HG02981 (cell line): ENCODE measurements around the gene ALDH7A1.
"Not testable (repeated sequence)": the region's sequence is repeated elsewhere in the genome, so short reads cannot be mapped to it uniquely, and the experiment has no call there.

Source experiments
- ATAC-seq: cut with Tn5 transposase; IDR thresholded peaks from one replicate; pipeline ENCODE4 v1.9.1; 2021; ENCODE audit warnings: mild to moderate bottlenecking, moderate library complexity; ENCODE audit not compliant: unreplicated experiment

Gene ALDH7A1

DNA sequence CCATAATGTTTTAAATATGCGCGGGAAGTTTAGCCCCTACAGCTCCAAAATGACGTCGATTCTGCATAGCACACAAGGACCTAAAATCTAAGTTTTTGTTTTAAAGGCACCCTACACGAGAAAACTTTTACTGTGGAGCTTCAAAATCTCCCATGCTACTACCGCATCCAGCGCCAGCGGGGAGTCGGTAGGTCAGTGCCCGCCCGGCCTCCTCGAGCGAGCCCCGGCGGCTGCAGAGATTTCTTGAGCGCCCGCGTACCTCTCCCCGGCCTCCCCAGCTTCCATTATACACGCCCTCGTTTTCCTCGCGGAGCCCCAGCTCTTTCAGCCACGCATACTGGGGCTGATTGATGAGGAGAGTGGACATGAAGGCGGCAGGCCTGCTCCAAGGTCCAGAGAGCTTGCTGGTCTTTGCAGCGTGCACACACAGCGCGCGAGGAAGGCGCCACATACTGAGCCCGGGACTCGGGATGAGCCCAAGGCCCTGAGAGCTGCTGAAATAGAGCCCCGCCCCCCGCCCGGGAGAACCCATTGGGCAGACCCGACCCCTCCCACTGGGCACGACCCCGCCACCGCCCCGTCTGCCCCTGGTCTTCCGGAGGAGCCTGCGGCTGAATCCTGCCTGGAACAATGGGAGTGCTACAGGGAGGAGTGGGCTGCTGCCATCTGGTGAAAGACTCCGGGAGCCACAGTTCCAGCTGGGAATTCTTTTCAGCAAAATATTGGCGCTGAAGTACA, at the start of gene ALDH7A1:
Gene ALDH7A1 (minus strand): TSS at position 472 of the 738 bp plus-strand sequence. CDS start 21 bp downstream, at position 451.
- peak; percentile 82 for ATAC-seq

DNA sequence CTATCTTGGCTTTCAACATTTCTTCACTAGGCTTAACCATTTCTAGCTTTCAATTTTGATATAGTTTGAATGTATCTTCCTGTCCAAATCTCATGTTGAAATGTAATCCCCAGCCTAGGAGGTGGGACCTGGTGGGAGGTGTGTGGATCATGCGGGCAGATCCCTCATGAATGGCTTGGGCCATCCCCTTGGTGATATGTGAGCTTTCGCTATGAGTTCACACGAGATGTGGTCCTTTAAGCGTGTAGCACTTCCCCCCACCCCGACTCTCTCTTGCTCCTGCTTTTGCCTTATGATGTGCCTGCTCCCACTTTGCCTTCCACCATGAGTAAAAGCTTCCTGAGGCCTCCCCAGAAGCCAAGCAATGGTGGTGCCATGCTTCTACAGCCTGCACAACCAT, 46.4 kb upstream of the ALDH7A1 start:
- no peak for ATAC-seq

DNA sequence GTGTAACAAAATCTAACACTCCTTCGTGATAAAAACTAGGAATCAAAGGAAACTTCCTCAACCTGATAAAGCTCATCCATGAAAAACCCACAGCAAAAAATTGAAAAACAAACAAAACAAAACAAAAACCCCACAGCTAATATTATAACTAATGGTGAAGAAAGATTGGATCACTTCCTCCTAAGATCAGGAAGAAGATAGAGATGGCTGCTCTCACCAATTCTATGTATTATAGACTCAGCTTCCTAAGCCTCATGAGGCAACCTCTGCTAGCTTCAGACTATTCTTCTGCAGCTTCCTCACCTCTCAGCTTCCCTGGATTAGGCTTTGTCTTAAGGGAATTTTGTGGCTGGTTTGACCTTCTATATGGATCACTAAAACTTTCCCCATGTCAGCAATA, 45.8 kb upstream of the ALDH7A1 start:
- no peak for ATAC-seq

DNA sequence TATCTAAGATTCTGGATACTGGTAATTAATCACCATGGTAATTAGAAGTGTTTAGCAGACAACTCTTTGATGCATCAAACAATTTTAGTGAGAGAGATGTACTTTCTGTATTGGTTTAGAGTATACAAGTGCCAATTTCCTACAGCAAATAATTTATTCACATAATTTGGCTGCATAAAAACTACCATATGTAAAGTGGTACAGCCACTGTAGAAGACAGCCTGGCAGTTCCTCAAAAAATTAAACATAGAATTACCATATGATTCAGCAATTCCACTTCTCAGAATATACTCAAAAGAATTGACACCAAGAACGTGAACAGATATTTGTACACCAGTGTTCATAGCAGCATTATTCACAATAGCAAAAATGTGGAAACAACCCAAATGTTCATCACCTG, 41.9 kb upstream of the ALDH7A1 start:
- ATAC-seq = no peak

DNA sequence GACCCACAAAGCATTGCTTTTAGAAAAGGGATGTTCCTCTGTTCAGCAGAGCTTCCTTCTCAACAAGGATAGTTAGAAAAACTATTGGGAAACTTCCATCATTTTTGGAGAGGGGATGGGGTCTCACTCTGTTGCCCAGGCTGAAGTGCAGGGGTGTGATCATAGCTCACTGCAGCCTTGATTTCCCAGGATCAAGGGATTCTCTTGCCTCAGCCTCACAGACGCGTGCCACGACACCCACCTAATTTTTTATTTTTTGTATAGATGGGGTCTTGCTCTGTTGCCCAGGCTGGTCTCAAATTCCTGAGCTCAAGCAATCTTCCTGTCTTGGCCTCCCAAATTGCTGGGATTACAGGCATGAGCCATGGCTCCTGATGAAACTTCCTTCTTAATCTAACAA, 40.6 kb upstream of the ALDH7A1 start:
- ATAC-seq = no peak

DNA sequence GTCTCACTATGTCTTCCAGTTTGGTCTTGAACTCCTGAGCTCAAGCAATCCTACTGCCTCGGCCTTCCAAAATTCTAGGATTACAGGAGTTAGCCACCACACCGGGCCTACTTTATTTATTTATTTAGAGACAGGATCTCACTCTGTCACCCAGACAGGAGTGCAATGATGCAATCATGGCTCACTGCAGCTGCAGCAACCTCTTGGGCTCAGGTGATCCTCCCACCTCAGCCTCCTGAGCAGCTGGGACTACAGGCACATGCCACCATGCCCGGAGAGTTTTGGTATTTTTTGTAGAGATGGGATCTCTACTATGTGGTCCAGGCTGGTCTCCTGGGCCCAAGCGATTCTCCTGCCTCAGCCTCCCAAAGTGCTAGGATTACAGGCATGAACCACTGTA, 38.5 kb upstream of the ALDH7A1 start:
- ATAC-seq = no peak

DNA sequence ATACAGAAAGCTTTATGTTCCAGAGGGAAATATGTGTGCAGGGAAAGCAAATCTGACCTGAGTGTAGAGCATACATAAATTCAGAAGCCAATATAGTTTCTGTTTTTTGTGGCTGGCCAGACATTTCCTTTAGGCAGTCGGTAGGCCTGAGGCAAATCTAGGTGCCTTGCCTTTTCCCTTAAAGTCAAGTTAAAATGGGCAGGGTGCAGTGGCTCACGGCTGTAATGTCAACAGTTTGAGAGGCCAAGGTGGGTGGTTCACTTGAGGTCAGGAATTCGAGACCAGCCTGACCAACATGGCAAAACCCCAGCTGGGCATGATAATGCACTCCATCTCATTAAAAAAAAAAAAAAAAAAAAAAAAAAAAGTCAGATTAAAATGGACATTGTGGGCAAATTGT, 36.9 kb upstream of the ALDH7A1 start:
- no peak for ATAC-seq

DNA sequence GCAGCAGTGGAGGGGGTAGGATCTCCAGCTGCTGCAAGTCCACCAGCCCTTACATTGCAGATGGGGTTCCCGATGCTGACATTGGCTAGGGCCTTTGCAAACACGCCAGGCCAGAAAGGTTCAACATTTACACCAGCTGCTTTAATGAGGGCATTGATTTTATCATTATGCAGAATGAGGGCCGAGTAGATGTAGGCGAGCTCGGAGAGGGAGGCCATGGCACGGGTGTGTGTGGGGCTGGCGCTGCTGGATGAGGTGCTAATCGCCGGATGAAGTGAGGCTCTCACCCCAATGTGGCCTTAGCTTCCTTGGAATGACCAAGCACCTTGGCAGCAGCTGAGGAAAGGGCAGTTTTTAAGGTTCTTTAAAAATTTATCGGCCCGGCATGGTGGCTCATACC, 33.1 kb upstream of the ALDH7A1 start:
- ATAC-seq = no peak

DNA sequence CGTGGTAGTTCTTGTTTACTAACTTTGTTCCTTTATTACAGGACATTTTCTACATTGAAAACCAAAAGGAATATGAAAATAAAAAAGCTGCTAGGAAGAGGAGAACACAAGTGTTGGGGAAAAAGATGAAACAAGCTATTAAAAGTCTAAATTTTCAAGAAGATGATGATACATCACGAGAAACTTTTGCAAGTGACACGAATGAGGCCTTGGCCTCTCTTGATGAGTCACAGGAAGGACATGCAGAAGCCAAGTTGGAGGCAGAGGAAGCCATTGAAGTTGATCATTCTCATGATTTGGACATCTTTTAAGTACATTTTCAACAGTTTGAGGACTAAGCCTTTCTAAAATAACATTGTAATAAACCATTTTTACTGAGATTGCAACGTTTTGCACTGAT, 29.5 kb upstream of the ALDH7A1 start:
- no peak for ATAC-seq

DNA sequence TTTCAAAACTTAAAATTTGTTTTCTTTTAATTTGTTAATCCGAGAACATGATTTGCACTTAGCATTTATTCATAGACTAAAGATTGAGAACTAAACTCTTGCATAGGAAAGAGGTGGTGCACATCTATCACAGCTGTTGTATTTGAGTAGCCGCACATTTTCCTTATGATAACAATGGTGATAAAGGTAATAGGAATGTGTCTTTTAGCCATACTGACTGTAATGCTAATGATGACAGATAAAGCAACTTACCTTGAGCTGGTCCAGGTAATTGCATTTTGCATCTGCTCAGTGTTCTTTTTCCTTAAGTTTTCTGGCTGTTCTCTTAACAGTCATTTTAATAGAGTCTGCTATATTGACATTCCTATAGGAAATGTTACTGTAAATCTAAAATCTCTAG, 24.8 kb upstream of the ALDH7A1 start:
- no peak for ATAC-seq

DNA sequence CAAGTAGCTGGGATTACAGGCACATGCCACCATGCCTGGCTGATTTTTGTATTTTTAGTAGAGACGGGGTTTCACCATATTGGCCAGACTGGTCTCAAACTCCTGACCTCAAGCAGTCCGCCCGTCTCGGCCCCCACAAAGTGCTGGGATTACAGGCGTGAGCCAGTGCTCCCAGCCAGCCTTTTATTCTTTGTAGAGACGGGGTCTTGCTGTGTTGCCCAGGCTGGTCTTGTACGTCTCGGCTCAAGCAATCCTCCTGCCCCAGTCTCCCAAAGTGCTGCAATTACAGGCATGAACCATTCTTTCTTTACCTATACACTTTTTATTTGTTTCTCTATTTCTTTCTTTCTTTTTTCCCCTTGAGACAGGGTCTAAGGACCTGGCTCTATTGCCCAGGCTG, 22.6 kb upstream of the ALDH7A1 start:
- not testable (repeated sequence) for ATAC-seq

DNA sequence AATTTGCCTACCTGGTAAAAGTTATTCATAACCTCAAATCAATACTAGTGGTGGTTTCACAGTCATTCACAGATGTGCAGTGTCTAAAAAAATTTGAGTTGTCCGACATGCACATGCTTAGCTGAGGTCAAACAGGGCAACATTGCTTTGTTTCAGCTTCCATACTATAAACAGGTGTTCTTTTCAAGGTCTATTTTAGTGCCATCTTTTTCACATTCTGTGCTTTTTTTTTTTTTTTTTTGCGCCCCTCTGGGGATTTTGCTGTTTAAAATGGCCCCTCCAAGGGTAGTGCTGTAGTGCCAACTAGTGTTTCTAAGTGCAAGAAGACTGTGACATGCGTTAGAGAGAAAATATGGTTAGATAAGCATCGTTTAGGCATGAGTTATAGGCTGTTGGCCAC, 20.3 kb upstream of the ALDH7A1 start:
- peak; percentile 94 for ATAC-seq

DNA sequence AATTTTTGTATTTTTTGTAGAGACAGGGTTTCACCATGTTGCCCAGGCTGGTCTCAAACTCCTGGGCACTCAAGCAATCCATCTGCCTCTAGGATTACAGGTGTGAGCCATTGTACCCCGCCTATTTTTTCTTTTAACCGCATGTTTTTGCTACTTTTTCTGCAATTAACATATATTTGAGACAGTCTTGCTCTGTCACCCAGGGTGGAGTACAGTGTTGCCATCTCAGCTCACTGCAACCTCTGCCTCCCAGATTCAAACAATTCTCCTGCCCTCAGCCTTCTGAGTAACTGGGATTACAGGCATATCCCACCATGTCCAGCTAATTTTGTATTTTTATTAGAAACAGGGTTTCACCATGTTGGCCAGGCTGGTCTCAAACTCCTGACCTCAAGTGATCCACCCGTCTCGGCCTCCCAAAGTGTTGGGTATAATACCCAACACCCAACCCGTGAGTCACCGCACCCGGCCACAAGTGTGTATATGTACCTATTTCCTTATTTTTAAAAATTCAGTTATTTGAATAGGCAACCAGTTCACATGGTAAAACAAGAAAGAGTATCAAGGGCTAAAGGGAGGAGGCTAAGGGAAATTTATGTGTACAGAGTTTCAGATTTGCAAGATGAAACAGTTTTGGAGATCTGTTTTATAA, 19.0 kb upstream of the ALDH7A1 start:
- no peak for ATAC-seq

DNA sequence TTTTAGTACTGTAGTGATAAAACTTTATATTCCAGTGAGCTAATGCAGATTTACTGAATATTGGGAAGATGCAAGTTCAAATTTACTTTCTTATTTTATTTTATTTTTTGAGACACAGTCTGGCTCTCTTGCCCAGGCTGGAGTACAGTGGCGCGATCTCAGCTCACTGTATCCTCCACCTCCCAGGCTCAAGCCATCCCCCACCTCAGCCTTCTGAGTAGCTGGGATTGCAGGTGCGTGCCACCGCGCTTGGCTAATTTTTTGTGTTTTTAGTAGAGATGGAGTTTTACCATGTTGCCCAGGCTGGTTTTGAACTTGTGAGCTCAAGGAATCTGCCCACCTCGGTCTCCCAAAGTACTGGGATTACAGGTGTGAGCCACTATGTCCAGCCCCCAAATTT, 15.6 kb upstream of the ALDH7A1 start:
- no peak for ATAC-seq

DNA sequence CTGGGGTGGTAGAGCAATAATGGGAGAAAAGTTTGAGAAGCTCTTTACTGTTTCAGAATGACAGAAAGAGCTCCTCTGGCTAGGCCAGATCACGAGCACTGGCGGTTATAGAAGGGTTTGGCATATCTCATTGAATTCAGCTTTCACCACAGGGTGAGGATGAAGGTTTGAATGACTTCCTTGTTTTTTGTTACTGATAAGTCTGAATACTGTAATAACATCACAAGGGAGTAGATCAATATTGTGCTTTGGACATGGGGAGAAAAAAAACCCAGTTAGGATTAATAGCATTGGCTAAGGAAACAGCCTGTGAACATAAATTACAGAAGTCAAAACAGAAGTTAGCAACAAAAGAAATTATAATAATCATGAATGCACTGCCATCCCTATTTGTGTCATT, 15.1 kb upstream of the ALDH7A1 start:
- ATAC-seq = no peak

DNA sequence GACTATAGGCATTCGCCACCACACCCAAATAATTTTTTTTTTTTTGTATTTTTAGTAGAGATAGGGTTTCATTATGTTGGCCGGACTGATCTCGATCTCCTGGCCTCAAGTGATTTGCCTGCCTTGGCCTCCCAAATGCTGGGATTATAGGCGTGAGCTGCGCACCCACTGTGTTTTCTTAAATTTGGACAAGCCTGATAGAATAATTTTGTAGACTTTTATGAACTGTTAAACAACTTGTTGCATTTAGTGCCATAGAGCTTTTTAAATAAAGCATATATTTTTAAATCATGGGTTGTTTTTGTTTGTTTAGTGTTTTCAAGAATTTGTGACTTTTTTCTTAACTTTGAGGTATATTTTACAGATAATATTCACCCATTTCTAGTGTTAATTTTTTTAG, 10.5 kb upstream of the ALDH7A1 start:
- ATAC-seq = no peak

DNA sequence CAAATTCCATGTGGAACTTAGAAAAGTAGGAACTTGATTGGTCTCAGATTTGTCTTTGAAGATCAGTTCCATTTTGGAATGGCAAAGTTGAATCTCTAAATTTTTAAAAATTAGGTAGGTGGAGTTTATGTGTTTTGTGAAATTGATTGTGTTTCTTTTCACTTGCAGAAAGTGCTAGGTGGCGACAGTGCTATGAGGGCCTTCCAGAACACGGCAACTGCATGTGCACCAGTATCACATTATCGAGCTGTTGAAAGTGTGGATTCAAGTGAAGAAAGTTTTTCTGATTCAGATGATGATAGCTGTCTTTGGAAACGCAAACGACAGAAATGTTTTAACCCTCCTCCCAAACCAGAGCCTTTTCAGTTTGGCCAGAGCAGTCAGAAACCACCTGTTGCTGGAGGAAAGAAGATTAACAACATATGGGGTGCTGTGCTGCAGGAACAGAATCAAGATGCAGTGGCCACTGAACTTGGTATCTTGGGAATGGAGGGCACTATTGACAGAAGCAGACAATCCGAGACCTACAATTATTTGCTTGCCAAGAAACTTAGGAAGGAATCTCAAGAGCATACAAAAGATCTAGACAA, 8.5 kb upstream of the ALDH7A1 start:
- no peak for ATAC-seq

DNA sequence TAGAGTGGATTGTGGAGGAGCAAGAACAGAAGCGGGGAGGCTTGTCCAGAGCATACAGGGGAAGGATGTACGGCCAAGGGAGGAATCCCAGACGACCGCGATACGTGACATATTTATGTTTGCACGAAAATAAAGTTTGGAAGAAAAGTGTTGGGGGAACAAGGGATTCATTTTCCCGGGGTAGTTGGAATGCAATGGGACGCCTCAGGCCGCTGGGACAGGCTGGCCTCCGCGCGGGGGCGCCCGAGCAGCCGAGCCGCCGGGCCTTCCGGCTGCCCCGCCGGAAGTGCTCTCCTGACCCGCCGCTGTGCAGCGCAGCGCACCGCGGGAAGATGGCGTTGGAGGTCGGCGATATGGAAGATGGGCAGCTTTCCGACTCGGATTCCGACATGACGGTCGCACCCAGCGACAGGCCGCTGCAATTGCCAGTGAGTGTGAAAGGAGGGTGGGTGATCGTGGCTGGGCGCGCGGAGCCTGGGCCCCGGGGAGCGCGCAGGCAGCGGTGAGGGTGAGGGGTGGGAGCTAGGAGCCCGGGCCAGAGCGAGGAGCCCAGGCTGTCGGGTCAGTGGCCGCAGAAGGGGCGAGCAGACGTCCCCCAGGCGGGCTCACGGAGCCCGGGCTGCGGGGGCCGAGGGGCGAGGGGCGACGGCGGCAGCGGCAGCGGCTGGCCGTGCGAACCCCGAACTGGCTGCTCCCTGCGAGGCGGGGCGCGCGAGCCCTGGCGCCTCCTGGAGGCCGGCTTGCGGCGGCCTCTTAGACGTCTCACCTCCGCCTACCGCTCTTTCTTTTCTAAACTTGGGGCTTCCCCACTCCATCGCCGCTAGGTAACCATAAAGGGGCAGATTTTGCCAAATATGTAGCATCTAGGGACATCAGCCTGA, 5.9 kb upstream of the ALDH7A1 start, which contains the start of gene PHAX:
Gene PHAX (plus strand): TSS at position 317 of the 881 bp plus-strand sequence. CDS start 16 bp downstream, at position 333.
- peak; percentile 95 for ATAC-seq

DNA sequence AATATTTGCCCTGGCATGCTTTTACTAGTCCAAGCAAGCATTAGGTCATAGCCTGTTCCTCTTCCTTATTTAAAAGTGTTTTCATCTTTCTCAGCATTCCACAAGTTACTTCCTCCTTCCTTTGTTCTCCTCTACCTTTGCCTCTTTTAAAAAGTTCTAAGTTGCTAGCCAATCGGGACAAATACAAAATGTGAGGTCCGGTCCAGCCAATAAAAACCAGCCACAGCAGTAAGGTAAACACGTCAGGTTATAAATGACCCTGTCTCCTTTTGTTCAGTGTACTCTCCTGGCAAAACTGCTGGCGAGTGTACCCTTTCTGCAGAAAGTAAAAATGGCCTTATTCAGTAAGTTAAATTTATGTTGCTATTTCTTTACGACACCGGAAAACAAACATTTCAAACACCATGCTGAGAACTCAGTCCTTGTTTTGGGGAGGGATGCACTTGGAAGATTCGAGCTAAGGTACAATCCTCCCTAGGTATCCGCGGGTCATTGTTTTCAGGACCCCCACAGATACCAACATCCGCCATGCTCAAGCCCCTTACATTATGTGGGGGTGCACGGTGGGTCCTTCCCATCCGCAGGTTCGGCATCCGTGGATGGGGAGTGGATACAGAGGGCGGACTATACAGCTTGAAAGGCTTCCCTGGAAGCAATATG, 5.1 kb upstream of the ALDH7A1 start:
- not testable (repeated sequence) for ATAC-seq

DNA sequence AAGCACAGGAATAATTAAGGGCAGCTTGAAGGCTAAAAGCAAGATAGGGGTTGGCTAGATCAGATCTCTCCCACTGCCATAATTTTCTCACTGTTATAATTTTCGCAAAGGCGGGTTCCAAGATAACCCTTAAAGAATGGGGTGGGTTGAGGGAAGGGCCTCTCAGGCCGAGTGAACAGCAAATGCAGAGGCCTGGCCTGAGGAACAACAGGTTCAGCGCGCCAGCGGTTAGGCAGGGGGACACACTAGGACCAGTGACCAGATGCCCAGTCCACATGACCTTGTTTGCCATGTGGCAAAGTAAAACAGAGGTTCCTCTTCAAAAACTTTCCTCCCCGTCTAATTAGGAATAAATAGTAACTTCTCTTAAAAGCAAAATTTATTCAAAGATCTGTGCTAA, 4.5 kb upstream of the ALDH7A1 start:
- no peak for ATAC-seq

DNA sequence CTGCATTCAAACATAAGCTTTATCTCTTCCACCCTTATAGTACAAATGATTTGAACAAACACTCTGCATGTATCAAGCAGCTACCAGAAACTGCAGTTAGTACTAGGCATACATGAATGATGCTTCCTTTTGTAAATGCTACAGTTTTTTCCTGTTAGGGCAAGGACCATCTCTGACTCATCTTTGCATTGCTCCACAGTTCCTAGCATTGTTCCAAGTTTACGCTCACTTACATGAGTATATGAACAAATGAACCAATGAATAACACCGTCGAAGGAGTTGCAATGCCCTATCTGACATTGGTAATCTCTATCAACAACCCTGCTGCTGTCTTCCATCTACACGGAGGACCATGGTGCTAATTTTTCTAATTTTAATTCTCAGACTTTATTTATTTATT, 2.1 kb upstream of the ALDH7A1 start:
- no peak for ATAC-seq
